Measurements from ENCODE around the gene RNPS1. TPM values are rescaled to one million over a fixed set of nuclear protein-coding genes. Genes with fewer than 3 reads are reported as not detected.

Gene RNPS1
- total and polyA plus RNA-seq, 9 of the 15 experiments (the other 6 are each of a cell fraction or from before 2014, with no cell fraction given): 44.9 to 338 (median 202) TPM

DNA sequence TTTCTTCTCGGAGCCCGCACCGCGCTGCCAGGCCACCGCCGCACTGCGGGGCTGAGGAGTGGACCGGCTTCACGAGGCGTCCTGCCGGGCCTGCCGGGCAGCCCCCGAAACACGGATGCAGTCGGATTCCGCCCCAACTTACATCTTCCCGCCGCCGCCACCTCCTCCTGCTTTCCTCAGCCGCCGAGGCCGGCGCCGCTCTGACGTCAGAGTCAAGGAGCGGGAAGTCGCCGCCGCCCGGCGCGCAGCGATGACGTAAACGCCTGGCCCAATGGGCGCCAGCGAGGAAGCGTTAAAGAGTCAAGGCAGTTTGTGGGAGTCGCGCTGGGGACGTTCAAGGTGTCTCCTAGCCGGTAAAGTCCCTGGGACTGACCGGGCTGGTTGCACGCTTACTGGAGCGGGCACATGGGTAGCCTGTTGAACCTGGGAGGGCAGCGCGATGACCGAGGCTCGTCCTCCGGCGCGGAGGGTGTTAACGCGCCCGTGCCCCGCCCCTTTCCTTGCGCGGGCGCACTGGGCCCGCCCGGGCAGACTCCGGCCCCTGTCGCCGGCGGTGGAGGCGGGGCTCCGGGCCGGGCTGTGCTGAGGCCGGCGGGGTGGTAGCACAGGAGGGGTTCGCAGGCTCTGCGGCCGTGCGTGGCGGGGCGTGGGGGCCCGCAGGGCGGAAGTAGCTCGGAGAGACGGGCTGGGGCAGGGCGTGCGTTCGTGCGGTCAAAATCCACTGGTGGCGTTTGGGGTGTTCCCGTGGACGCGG, at the start of gene RNPS1 (continued):
- TF ChIP-seq, protein P1, sequence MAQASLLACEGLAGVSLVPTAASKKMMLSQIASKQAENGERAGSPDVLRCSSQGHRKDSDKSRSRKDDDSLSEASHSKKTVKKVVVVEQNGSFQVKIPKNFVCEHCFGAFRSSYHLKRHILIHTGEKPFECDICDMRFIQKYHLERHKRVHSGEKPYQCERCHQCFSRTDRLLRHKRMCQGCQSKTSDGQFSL (CRISPR knock-in tag; IDR thresholded peaks at IDR 0.05): peak; percentile 45; the same call in 1 of the 2 replicates
- TF ChIP-seq, protein P1 (tag; IDR thresholded peaks at IDR 0.05): no peak
- TF ChIP-seq, protein P2, sequence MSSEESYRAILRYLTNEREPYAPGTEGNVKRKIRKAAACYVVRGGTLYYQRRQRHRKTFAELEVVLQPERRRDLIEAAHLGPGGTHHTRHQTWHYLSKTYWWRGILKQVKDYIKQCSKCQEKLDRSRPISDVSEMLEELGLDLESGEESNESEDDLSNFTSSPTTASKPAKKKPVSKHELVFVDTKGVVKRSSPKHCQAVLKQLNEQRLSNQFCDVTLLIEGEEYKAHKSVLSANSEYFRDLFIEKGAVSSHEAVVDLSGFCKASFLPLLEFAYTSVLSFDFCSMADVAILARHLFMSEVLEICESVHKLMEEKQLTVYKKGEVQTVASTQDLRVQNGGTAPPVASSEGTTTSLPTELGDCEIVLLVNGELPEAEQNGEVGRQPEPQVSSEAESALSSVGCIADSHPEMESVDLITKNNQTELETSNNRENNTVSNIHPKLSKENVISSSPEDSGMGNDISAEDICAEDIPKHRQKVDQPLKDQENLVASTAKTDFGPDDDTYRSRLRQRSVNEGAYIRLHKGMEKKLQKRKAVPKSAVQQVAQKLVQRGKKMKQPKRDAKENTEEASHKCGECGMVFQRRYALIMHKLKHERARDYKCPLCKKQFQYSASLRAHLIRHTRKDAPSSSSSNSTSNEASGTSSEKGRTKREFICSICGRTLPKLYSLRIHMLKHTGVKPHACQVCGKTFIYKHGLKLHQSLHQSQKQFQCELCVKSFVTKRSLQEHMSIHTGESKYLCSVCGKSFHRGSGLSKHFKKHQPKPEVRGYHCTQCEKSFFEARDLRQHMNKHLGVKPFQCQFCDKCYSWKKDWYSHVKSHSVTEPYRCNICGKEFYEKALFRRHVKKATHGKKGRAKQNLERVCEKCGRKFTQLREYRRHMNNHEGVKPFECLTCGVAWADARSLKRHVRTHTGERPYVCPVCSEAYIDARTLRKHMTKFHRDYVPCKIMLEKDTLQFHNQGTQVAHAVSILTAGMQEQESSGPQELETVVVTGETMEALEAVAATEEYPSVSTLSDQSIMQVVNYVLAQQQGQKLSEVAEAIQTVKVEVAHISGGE (CRISPR knock-in tag; IDR thresholded peaks at IDR 0.05): peak in 2 of 3 experiments; percentile 6 to 73; a peak in 1 of 6 replicates
- TF ChIP-seq SREBF2 (CRISPR knock-in tag; IDR thresholded peaks at IDR 0.05): no peak
- peak in 1 of 2 experiments; percentile 80; a peak in 1 of 4 replicates for TF ChIP-seq KDM4B (IDR thresholded peaks at IDR 0.05; ENCODE audit: borderline replicate concordance in 2 of 2, low read depth in 1 of 2)
- no peak for TF ChIP-seq FOXJ3 (CRISPR knock-in tag; IDR thresholded peaks at IDR 0.05)
- TF ChIP-seq, protein P3, sequence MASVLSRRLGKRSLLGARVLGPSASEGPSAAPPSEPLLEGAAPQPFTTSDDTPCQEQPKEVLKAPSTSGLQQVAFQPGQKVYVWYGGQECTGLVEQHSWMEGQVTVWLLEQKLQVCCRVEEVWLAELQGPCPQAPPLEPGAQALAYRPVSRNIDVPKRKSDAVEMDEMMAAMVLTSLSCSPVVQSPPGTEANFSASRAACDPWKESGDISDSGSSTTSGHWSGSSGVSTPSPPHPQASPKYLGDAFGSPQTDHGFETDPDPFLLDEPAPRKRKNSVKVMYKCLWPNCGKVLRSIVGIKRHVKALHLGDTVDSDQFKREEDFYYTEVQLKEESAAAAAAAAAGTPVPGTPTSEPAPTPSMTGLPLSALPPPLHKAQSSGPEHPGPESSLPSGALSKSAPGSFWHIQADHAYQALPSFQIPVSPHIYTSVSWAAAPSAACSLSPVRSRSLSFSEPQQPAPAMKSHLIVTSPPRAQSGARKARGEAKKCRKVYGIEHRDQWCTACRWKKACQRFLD (CRISPR knock-in tag; IDR thresholded peaks at IDR 0.05): peak; percentile 89
- no peak for TF ChIP-seq ZNF586 (CRISPR knock-in tag; conservative IDR thresholded peaks at IDR 0.05)
- TF ChIP-seq CHD4 (IDR thresholded peaks at IDR 0.05; ENCODE audit: insufficient read depth, insufficient replicate concordance, low read depth, low read length, poor library complexity, severe bottlenecking): no peak
- no peak for TF ChIP-seq ZNF217 (CRISPR knock-in tag; IDR thresholded peaks at IDR 0.05)
- TF ChIP-seq, protein P4, sequence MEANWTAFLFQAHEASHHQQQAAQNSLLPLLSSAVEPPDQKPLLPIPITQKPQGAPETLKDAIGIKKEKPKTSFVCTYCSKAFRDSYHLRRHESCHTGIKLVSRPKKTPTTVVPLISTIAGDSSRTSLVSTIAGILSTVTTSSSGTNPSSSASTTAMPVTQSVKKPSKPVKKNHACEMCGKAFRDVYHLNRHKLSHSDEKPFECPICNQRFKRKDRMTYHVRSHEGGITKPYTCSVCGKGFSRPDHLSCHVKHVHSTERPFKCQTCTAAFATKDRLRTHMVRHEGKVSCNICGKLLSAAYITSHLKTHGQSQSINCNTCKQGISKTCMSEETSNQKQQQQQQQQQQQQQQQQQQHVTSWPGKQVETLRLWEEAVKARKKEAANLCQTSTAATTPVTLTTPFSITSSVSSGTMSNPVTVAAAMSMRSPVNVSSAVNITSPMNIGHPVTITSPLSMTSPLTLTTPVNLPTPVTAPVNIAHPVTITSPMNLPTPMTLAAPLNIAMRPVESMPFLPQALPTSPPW (CRISPR knock-in tag; IDR thresholded peaks at IDR 0.05): peak; percentile 91
- no peak for TF ChIP-seq THRAP3 (IDR thresholded peaks at IDR 0.05; ENCODE audit: borderline replicate concordance)
- TF ChIP-seq RBFOX2 (IDR thresholded peaks at IDR 0.05; ENCODE audit: low read depth, low read length): peak; percentile 99
- TF ChIP-seq HDAC1 (IDR thresholded peaks at IDR 0.05): peak in 1 of 2 experiments; percentile 95; a peak in 2 of 4 replicates
- peak; percentile 58; the same call in 1 of the 2 replicates for TF ChIP-seq KLF6 (CRISPR knock-in tag; IDR thresholded peaks at IDR 0.05; ENCODE audit: borderline replicate concordance)
- TF ChIP-seq ZFX (CRISPR knock-in tag; IDR thresholded peaks at IDR 0.05): peak; percentile 99
- TF ChIP-seq NR2C1 (IDR thresholded peaks at IDR 0.05): peak; percentile 96
- TF ChIP-seq NR2C1 (tag; IDR thresholded peaks at IDR 0.05): peak; percentile 96

Measured in K562 (cell line).